KMS-11 (cell line): ENCODE data around the gene C9orf50.

ENCODE experiments used
- H2AFZ ChIP-seq: fragments of 200-600 bp; sonication (generic); 2 replicates; pipeline ENCODE4 v1.6.1; 2016; ENCODE audit warnings: antibody characterized with exemption, mixed run types, low read depth
- H3K27ac ChIP-seq: fragments of 200-600 bp; sonication (generic); 2 replicates; pipeline ENCODE4 v1.6.1; 2016; ENCODE audit warnings: mild to moderate bottlenecking, mixed run types
- H3K27me3 ChIP-seq: fragments of 200-600 bp; sonication (generic); 2 replicates; pipeline ENCODE4 v1.6.1; 2017; ENCODE audit warnings: mild to moderate bottlenecking, low read depth, mixed run types, moderate library complexity; ENCODE audit not compliant: insufficient read depth
- H3K36me3 ChIP-seq: fragments of 200-600 bp; sonication (generic); 2 replicates; pipeline ENCODE4 v1.6.1; 2017; ENCODE audit warnings: mild to moderate bottlenecking, mixed run types; ENCODE audit not compliant: insufficient read depth
- H3K4me1 ChIP-seq: fragments of 200-600 bp; sonication (generic); 2 replicates; pipeline ENCODE4 v1.6.1; 2016; ENCODE audit warnings: mild to moderate bottlenecking, low read depth, mixed run types; ENCODE audit not compliant: poor library complexity, severe bottlenecking
- H3K4me2 ChIP-seq: fragments of 200-600 bp; sonication (generic); 2 replicates; pipeline ENCODE4 v1.7.0; 2016; ENCODE audit warnings: mild to moderate bottlenecking, mixed run types
- H3K4me3 ChIP-seq: fragments of 200-600 bp; sonication (generic); IDR thresholded peaks from 2 replicates; pipeline ENCODE4 v1.6.1; 2017; ENCODE audit warnings: low read depth, low read length, mixed read lengths; ENCODE audit not compliant: insufficient read depth
- H3K79me2 ChIP-seq: fragments of 200-600 bp; sonication (generic); 2 replicates; pipeline ENCODE4 v1.6.1; 2016; ENCODE audit warnings: low read depth, mixed run types; ENCODE audit not compliant: insufficient read depth
- H3K9ac ChIP-seq: fragments of 200-600 bp; sonication (generic); 2 replicates; pipeline ENCODE4 v1.6.1; 2016; ENCODE audit warnings: mild to moderate bottlenecking, mixed run types
- H4K20me1 ChIP-seq: fragments of 200-600 bp; sonication (generic); 2 replicates; pipeline ENCODE4 v1.6.1; 2016; ENCODE audit warnings: mild to moderate bottlenecking, mixed run types; ENCODE audit not compliant: insufficient read depth
- TF ChIP-seq, protein P1 (sequence below): fragments of 200-600 bp; sonication (generic); conservative IDR thresholded peaks from 2 replicates; pipeline ENCODE4 v1.6.1; 2017; ENCODE audit warnings: low read depth, mild to moderate bottlenecking, antibody characterized with exemption, low read length, moderate library complexity, mixed read lengths

The C9orf50 gene

DNA sequence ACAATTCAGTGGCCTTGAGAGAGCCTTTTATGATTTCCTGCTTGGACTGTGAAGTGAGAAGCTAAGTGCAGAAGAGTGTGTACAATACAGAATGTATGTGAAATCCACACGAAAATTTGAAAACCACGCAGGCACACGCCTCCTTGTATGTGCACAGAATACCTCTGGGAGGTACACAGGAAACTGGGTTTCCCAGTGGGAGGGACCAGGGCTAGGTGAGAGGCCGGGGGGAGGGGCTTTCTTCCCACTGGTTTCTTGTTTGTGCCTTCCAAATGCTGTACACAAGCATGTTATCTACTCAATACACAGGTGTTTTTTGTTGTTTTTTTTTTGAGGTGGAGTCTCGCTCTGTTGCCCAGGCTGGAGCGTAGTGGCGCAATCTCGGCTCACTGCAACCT is 16.1 kb downstream of the C9orf50 start:
- Histone ChIP-seq H2AFZ (no peak overlapping the region; the same call in 1 of the 2 replicates), H3K4me1 (peaks cover 33% of the 10 kb centered on the region), H3K4me2 (no peak overlapping the region), H3K9ac (no peak overlapping the region), H3K27me3 (no peaks in the 10 kb centered on the region), H3K79me2 (no peaks in the 10 kb centered on the region), H3K4me3 (no peak overlapping the region), H3K27ac (no peak overlapping the region), H3K36me3 (no peaks in the 10 kb centered on the region), H4K20me1 (no peaks in the 10 kb centered on the region)
- TF ChIP-seq, protein P1, sequence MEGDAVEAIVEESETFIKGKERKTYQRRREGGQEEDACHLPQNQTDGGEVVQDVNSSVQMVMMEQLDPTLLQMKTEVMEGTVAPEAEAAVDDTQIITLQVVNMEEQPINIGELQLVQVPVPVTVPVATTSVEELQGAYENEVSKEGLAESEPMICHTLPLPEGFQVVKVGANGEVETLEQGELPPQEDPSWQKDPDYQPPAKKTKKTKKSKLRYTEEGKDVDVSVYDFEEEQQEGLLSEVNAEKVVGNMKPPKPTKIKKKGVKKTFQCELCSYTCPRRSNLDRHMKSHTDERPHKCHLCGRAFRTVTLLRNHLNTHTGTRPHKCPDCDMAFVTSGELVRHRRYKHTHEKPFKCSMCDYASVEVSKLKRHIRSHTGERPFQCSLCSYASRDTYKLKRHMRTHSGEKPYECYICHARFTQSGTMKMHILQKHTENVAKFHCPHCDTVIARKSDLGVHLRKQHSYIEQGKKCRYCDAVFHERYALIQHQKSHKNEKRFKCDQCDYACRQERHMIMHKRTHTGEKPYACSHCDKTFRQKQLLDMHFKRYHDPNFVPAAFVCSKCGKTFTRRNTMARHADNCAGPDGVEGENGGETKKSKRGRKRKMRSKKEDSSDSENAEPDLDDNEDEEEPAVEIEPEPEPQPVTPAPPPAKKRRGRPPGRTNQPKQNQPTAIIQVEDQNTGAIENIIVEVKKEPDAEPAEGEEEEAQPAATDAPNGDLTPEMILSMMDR = no peak

DNA sequence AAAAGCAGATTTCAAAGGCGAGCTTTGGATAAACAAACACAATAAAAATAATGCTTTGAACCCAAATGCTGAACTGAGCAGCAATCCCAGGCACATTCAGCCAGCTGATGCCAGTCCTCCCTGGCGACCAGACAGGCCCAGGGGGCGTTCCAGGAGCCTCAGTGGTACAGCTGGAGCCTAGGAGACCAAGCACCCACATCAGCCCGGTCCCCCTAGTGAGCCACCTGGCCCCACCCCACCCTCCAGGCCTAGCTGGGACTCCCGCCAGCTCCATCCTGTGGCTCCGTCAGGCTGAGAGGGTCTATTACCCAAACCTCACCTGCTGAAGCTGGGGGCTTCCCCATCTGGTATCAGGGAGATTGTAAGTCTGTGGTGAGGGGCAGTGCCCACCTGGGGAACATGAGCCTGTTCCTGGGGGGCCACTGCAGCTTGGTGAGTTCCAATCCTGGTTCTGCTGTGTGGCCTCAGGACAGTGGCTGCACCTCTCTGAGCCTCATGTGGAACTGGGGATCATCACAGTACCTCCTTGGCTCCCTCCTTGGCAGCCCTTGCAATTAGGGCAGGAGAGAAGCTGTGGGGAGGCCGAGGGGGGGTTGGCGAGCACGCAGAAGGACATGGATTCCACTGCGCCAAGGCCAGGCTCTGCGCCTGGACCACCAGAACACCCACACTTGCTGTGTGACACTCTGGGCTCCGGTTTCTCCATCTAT is 16.7 kb downstream of the C9orf50 start:
- Histone ChIP-seq H3K4me3 (no peak overlapping the region), H3K27me3 (no peaks in the 10 kb centered on the region), H3K9ac (no peak overlapping the region), H3K79me2 (no peaks in the 10 kb centered on the region), H3K27ac (no peak overlapping the region), H3K4me2 (no peak overlapping the region), H3K4me1 (peaks cover 30% of the 10 kb centered on the region), H3K36me3 (no peaks in the 10 kb centered on the region), H2AFZ (no peak overlapping the region), H4K20me1 (no peaks in the 10 kb centered on the region)
- TF ChIP-seq, protein P1 = no peak

DNA sequence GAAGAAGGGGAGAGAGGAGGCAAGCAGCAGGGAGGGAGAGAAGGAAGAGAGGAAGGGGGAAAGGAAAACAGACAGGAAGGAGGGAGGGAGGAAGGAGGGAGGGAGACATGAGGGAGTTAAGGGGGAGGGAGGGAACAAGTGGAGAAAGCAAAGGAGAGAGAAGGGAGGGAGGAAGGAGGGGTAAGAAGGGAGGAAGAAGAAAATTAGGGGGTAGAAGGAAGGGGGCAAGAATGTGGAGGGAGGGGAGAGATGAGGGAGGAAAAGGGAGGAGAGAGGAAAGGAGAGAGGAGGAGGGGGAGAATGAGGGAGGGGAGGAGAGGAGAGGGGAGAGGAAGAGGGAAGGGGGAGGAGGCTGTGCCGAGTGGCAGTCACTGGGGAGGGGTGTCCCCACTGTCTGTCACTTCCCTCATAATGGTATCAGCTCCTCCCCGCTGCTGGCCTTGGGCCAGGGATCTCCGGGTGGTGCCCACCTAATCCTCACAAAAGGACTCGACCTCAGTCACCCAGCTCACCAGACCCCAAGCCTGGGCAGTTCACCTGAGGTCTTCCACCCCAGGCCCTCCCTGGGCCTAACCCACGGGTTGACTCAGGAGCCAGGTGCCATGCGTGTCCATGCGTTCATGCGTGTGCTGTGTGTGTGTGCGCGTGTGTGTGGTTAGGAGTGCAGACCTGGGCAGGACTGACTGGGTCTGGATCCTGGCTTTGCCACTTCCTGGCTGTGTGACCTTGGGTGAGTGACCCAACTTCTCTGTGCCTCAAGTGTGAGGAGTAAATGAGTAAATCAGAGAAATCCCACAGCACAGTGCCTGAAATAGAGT is 18.1 kb downstream of the C9orf50 start:
- no peak overlapping the region for H3K4me3 ChIP-seq
- no peak overlapping the region for H3K9ac ChIP-seq
- no peak overlapping the region for H3K4me2 ChIP-seq
- H3K36me3 ChIP-seq = no peaks in the 10 kb centered on the region
- no peaks in the 10 kb centered on the region for H3K79me2 ChIP-seq
- no peak overlapping the region for H2AFZ ChIP-seq
- no peak overlapping the region for H3K27ac ChIP-seq
- no peaks in the 10 kb centered on the region for H3K27me3 ChIP-seq
- TF ChIP-seq, protein P1 = no peak
- peaks cover 24% of the 10 kb centered on the region for H3K4me1 ChIP-seq
- H4K20me1 ChIP-seq = no peaks in the 10 kb centered on the region

DNA sequence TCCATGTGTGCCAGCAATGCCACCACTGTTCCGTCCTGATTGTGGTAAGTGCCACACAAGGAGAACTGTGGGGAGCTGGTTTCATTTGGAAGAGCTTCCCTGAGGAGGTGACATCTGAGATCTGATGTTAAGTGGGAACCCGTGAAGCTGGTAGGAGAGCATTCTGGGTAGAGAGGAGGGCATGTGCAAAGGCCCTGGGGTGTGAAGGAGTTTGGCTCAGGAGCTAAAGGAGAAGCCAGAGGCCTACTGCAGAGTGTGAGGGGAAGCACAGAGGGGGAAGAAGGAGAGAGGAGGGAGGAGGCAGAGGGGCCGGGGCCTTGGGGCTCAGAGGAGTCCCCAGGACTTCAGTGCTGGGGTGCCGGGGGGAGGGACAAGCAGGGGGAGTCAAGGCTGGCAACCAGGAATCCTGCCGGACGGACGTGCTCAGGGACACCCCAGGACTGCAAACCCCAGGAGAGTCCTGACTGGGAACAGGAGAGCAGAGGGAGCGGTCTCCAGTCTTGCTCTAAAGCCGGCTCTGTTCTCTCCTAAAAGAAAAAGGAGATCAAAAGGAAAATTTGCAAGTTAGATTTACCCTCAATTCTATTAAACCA is 19.7 kb downstream of the C9orf50 start:
- Histone ChIP-seq H4K20me1 (no peaks in the 10 kb centered on the region), H3K4me3 (no peak overlapping the region), H2AFZ (no peak overlapping the region), H3K4me1 (peaks cover 14% of the 10 kb centered on the region), H3K79me2 (no peaks in the 10 kb centered on the region), H3K27ac (no peak overlapping the region), H3K4me2 (no peak overlapping the region), H3K9ac (no peak overlapping the region), H3K36me3 (no peaks in the 10 kb centered on the region), H3K27me3 (no peaks in the 10 kb centered on the region)
- TF ChIP-seq, protein P1 = no peak
